GM21717 (cell line): Measurements from ENCODE around the gene FOSB.

ENCODE experiments used
- ATAC-seq: cut with Tn5 transposase; IDR thresholded peaks from one replicate; pipeline ENCODE4 v1.9.1; 2021; ENCODE audit warnings: mild to moderate bottlenecking, moderate library complexity; ENCODE audit not compliant: unreplicated experiment

The FOSB gene

GRCh38 chr19:45467115-45467455, 711 bp upstream of the FOSB start:
- ATAC-seq, result no peak

- ATAC-seq, result no peak
Observed at GRCh38 chr19:45468159-45468651, 409 bp downstream of the FOSB start.

GRCh38 chr19:45468803-45469131, 971 bp downstream of the FOSB start:
- peak; percentile 13 for ATAC-seq

- peak; percentile 54 for ATAC-seq
Observed at GRCh38 chr19:45469132-45469944, 1.5 kb downstream of the FOSB start.

- no peak for ATAC-seq
Observed at GRCh38 chr19:45469945-45470761, 2.4 kb downstream of the FOSB start.

GRCh38 chr19:45470762-45471081, 2.9 kb downstream of the FOSB start:
- no peak for ATAC-seq

- no peak for ATAC-seq
Observed at GRCh38 chr19:45471111-45471930, 3.5 kb downstream of the FOSB start.

- ATAC-seq, result no peak
Observed at GRCh38 chr19:45471931-45472562, 4.3 kb downstream of the FOSB start.

GRCh38 chr19:45472563-45473366, 5.0 kb downstream of the FOSB start:
- ATAC-seq, result no peak

- no peak for ATAC-seq
Observed at GRCh38 chr19:45473367-45473681, 5.5 kb downstream of the FOSB start.

GRCh38 chr19:45473682-45474605, 6.1 kb downstream of the FOSB start:
- no peak for ATAC-seq

- no peak for ATAC-seq
Observed at GRCh38 chr19:45474606-45475521, 7.1 kb downstream of the FOSB start.

- no peak for ATAC-seq
Observed at GRCh38 chr19:45475537-45476291, 7.9 kb downstream of the FOSB start.

- ATAC-seq, result no peak
Observed at GRCh38 chr19:45476304-45476703, 8.5 kb downstream of the FOSB start.

GRCh38 chr19:45477186-45477585, 9.4 kb downstream of the FOSB start:
- no peak for ATAC-seq

GRCh38 chr19:45477713-45478453, 10.1 kb downstream of the FOSB start:
- ATAC-seq, result peak; percentile 8
